Mononuclear cell (primary cell): ENCODE measurements around the gene INSL3. TPM values are rescaled to one million over a fixed set of nuclear protein-coding genes. Genes with fewer than 3 reads are reported as not detected.

ENCODE experiments used
- H3K27me3 ChIP-seq: 2 replicates; pipeline ENCODE4 v1.6.0; 2011; ENCODE audit warnings: low read length, control low read depth; ENCODE audit not compliant: insufficient read depth
- H3K4me1 ChIP-seq: 2 replicates; pipeline ENCODE4 v1.5.1; 2011; ENCODE audit warnings: mild to moderate bottlenecking, low read length, control low read depth; ENCODE audit not compliant: insufficient read depth
- H3K4me3 ChIP-seq: 2 replicates; pipeline ENCODE4 v1.5.1; 2011; ENCODE audit warnings: mild to moderate bottlenecking, low read length, moderate library complexity
- H3K9me3 ChIP-seq: 2 replicates; pipeline ENCODE4 v1.5.1; 2011; ENCODE audit warnings: low read depth, mild to moderate bottlenecking, control low read depth, low read length
- total RNA-seq: library from RNA; depleted of rRNA; stranded (reverse); fragments of >200 nt; gene quantifications from one replicate; pipeline ENCODE4 v1.2.3, GENCODE V29; 2012

INSL3 gene
- total RNA-seq, 1 donor, result 0.52 TPM

- H3K9me3 ChIP-seq, result no peaks in the 10 kb centered on the region
- H3K4me3 ChIP-seq, result no peak overlapping the region
- no peaks in the 10 kb centered on the region for H3K4me1 ChIP-seq
- H3K27me3 ChIP-seq, result no peaks in the 10 kb centered on the region
Measured at GRCh38 chr19:17835182-17836006, 14.1 kb upstream of the INSL3 start.

GRCh38 chr19:17834350-17835181 is 13.2 kb upstream of the INSL3 start:
- Histone ChIP-seq H3K9me3 (no peaks in the 10 kb centered on the region), H3K4me3 (no peak overlapping the region), H3K27me3 (no peaks in the 10 kb centered on the region), H3K4me1 (no peaks in the 10 kb centered on the region)

GRCh38 chr19:17832443-17833208 is 11.3 kb upstream of the INSL3 start:
- peaks cover 4% of the 10 kb centered on the region for H3K4me1 ChIP-seq
- H3K9me3 ChIP-seq, result no peaks in the 10 kb centered on the region
- no peak overlapping the region for H3K4me3 ChIP-seq
- no peaks in the 10 kb centered on the region for H3K27me3 ChIP-seq

- Histone ChIP-seq H3K4me3 (no peak overlapping the region), H3K27me3 (no peaks in the 10 kb centered on the region), H3K4me1 (peaks cover 11% of the 10 kb centered on the region), H3K9me3 (no peaks in the 10 kb centered on the region)
Measured at GRCh38 chr19:17831419-17831888, 10.1 kb upstream of the INSL3 start.

- H3K4me1 ChIP-seq, result peaks cover 11% of the 10 kb centered on the region
- no peaks in the 10 kb centered on the region for H3K27me3 ChIP-seq
- H3K4me3 ChIP-seq, result no peak overlapping the region
- no peaks in the 10 kb centered on the region for H3K9me3 ChIP-seq
Measured at GRCh38 chr19:17830567-17831418, 9.5 kb upstream of the INSL3 start.

- Histone ChIP-seq H3K27me3 (no peaks in the 10 kb centered on the region), H3K9me3 (no peaks in the 10 kb centered on the region), H3K4me3 (no peak overlapping the region), H3K4me1 (peaks cover 11% of the 10 kb centered on the region)
Measured at GRCh38 chr19:17829855-17830566, 8.7 kb upstream of the INSL3 start.

GRCh38 chr19:17826508-17827056 is 5.3 kb upstream of the INSL3 start:
- H3K27me3 ChIP-seq, result no peaks in the 10 kb centered on the region
- no peak overlapping the region for H3K4me3 ChIP-seq
- H3K4me1 ChIP-seq, result peaks cover 11% of the 10 kb centered on the region
- no peaks in the 10 kb centered on the region for H3K9me3 ChIP-seq

- H3K9me3 ChIP-seq, result no peaks in the 10 kb centered on the region
- no peaks in the 10 kb centered on the region for H3K27me3 ChIP-seq
- no peak overlapping the region for H3K4me3 ChIP-seq
- H3K4me1 ChIP-seq, result peaks cover 11% of the 10 kb centered on the region
Measured at GRCh38 chr19:17824339-17824738, 3.0 kb upstream of the INSL3 start.

GRCh38 chr19:17817668-17818363 is 3.5 kb downstream of the INSL3 start:
- H3K4me3 ChIP-seq, result no peak overlapping the region
- no peaks in the 10 kb centered on the region for H3K9me3 ChIP-seq
- H3K27me3 ChIP-seq, result no peaks in the 10 kb centered on the region

GRCh38 chr19:17812099-17812498 is 9.2 kb downstream of the INSL3 start:
- no peaks in the 10 kb centered on the region for H3K27me3 ChIP-seq
- H3K9me3 ChIP-seq, result no peaks in the 10 kb centered on the region
- peaks cover 7% of the 10 kb centered on the region for H3K4me1 ChIP-seq
- no peak overlapping the region for H3K4me3 ChIP-seq

More at GRCh38 chr19:17817668-17818363, 3.5 kb downstream of the INSL3 start:
- no peaks in the 10 kb centered on the region for H3K4me1 ChIP-seq

- H3K4me3 ChIP-seq, result no peak overlapping the region
- H3K9me3 ChIP-seq, result no peaks in the 10 kb centered on the region
- H3K4me1 ChIP-seq, result peaks cover 11% of the 10 kb centered on the region
- H3K27me3 ChIP-seq, result no peaks in the 10 kb centered on the region
Measured at GRCh38 chr19:17811681-17812080, 9.6 kb downstream of the INSL3 start.

GRCh38 chr19:17811103-17811502 is 10.2 kb downstream of the INSL3 start:
- peaks cover 11% of the 10 kb centered on the region for H3K4me1 ChIP-seq
- H3K4me3 ChIP-seq, result no peak overlapping the region
- H3K9me3 ChIP-seq, result no peaks in the 10 kb centered on the region
- H3K27me3 ChIP-seq, result no peaks in the 10 kb centered on the region

- no peaks in the 10 kb centered on the region for H3K27me3 ChIP-seq
- no peaks in the 10 kb centered on the region for H3K9me3 ChIP-seq
- H3K4me3 ChIP-seq, result no peak overlapping the region
- peaks cover 24% of the 10 kb centered on the region for H3K4me1 ChIP-seq
Measured at GRCh38 chr19:17807731-17808316, 13.5 kb downstream of the INSL3 start.
